ENCODE measurements around the gene IKZF3. TPM values are rescaled to one million over a fixed set of nuclear protein-coding genes. Genes with fewer than 3 reads are reported as not detected.

The IKZF3 gene
- total RNA-seq, 2 experiments from 2014 or later = 33.1 to 39.8 TPM

GRCh38 chr17:39746145-39746461 is 118.0 kb downstream of the IKZF3 start:
- Mint-ChIP-seq H3K27me3 (no peaks in the 10 kb centered on the region), H3K9me3 (no peaks in the 10 kb centered on the region), H3K27ac (no peak overlapping the region), H3K4me1 (peaks cover 2% of the 10 kb centered on the region), H3K4me3 (no peak overlapping the region), H3K36me3 (ENCODE audit: low read depth) (no peaks in the 10 kb centered on the region)
- DNase-seq = no peak
- ChIA-PET CTCF (interaction anchor here (0.6 to 1.6 kb wide), 2 partner anchors 124 to 392 kb away, joined by 3 to 6 read pairs; no protein-coding TSS in a partner anchor), POLR2A (no interaction called here)

GRCh38 chr17:39745335-39746144 is 118.6 kb downstream of the IKZF3 start:
- DNase-seq = no peak
- ChIA-PET POLR2A (no interaction called here), CTCF (interaction anchor here (0.6 to 1.7 kb wide), 2 partner anchors 11 to 392 kb away, joined by 6 to 7 read pairs; no protein-coding TSS in a partner anchor)
- Mint-ChIP-seq H3K27ac (peak overlapping the region; percentile 66), H3K9me3 (no peaks in the 10 kb centered on the region), H3K4me1 (peaks cover 7% of the 10 kb centered on the region), H3K4me3 (no peak overlapping the region), H3K27me3 (no peaks in the 10 kb centered on the region), H3K36me3 (ENCODE audit: low read depth) (no peaks in the 10 kb centered on the region)

- Mint-ChIP-seq H3K27me3 (no peaks in the 10 kb centered on the region), H3K4me3 (no peak overlapping the region), H3K4me1 (peaks cover 14% of the 10 kb centered on the region), H3K36me3 (ENCODE audit: low read depth) (no peaks in the 10 kb centered on the region), H3K9me3 (no peaks in the 10 kb centered on the region), H3K27ac (no peak overlapping the region)
- ChIA-PET CTCF (interaction anchor here (1.7 kb wide), 2 partner anchors 11 to 123 kb away, joined by 5 to 7 read pairs; no protein-coding TSS in a partner anchor), POLR2A (no interaction called here)
- no peak for DNase-seq
Measured at GRCh38 chr17:39744836-39745215, 119.3 kb downstream of the IKZF3 start.

GRCh38 chr17:39744075-39744835 is 119.9 kb downstream of the IKZF3 start:
- no peaks in the 10 kb centered on the region for H3K9me3 Mint-ChIP-seq
- no peaks in the 10 kb centered on the region for H3K27me3 Mint-ChIP-seq
- H3K4me3 Mint-ChIP-seq = no peak overlapping the region
- ChIA-PET POLR2A (no interaction called here), CTCF (interaction anchor here (1.7 kb wide), 2 partner anchors 12 to 123 kb away, joined by 5 to 7 read pairs; no protein-coding TSS in a partner anchor)
- H3K27ac Mint-ChIP-seq = no peak overlapping the region
- H3K36me3 Mint-ChIP-seq (ENCODE audit: low read depth) = no peaks in the 10 kb centered on the region
- peaks cover 19% of the 10 kb centered on the region for H3K4me1 Mint-ChIP-seq
- DNase-seq = no peak

- H3K27ac Mint-ChIP-seq = no peak overlapping the region
- ChIA-PET CTCF (interaction anchor here (1.5 to 1.7 kb wide), 2 partner anchors 10 to 121 kb away, joined by 5 read pairs; no protein-coding TSS in a partner anchor), POLR2A (no interaction called here)
- no peak overlapping the region for H3K4me3 Mint-ChIP-seq
- H3K4me1 Mint-ChIP-seq = peaks cover 29% of the 10 kb centered on the region
- no peaks in the 10 kb centered on the region for H3K9me3 Mint-ChIP-seq
- DNase-seq = no peak
- peaks cover 3% of the 10 kb centered on the region for H3K27me3 Mint-ChIP-seq
- H3K36me3 Mint-ChIP-seq (ENCODE audit: low read depth) = peaks cover 3% of the 10 kb centered on the region
Measured at GRCh38 chr17:39742856-39743436, 121.2 kb downstream of the IKZF3 start.

- Mint-ChIP-seq H3K36me3 (ENCODE audit: low read depth) (peaks cover 3% of the 10 kb centered on the region), H3K27me3 (peaks cover 3% of the 10 kb centered on the region), H3K9me3 (no peaks in the 10 kb centered on the region), H3K27ac (no peak overlapping the region), H3K4me1 (peaks cover 29% of the 10 kb centered on the region), H3K4me3 (no peak overlapping the region)
- ChIA-PET CTCF (interaction anchor here (1.0 to 1.5 kb wide), 2 partner anchors 11 to 12 kb away, joined by 4 to 5 read pairs; partner anchors contain the start of gene MIEN1), POLR2A (no interaction called here)
- DNase-seq = no peak
Measured at GRCh38 chr17:39742126-39742855, 121.8 kb downstream of the IKZF3 start.

GRCh38 chr17:39740357-39741111 is 123.6 kb downstream of the IKZF3 start:
- Mint-ChIP-seq H3K27ac (no peak overlapping the region), H3K4me1 (peaks cover 38% of the 10 kb centered on the region), H3K9me3 (no peaks in the 10 kb centered on the region)

GRCh38 chr17:39739885-39740356 is 124.2 kb downstream of the IKZF3 start:
- CTCF ChIA-PET = interaction anchor here (2.1 kb wide), 1 partner anchor 10 kb away, joined by 9 read pairs; the partner anchor contains the start of gene MIEN1
- POLR2A ChIA-PET = no interaction called here
- H3K4me1 Mint-ChIP-seq = peaks cover 38% of the 10 kb centered on the region

More at GRCh38 chr17:39740357-39741111, 123.6 kb downstream of the IKZF3 start:
- peaks cover 3% of the 10 kb centered on the region for H3K36me3 Mint-ChIP-seq (ENCODE audit: low read depth)
- H3K27me3 Mint-ChIP-seq = peaks cover 6% of the 10 kb centered on the region
- CTCF ChIA-PET = interaction anchor here (2.1 kb wide), 1 partner anchor 10 kb away, joined by 9 read pairs; the partner anchor contains the start of gene MIEN1
- DNase-seq = no peak
- POLR2A ChIA-PET = no interaction called here
- no peak overlapping the region for H3K4me3 Mint-ChIP-seq

GRCh38 chr17:39738983-39739884 is 124.9 kb downstream of the IKZF3 start:
- POLR2A ChIA-PET = no interaction called here
- Mint-ChIP-seq H3K4me3 (no peak overlapping the region), H3K27me3 (peaks cover 6% of the 10 kb centered on the region), H3K9me3 (no peaks in the 10 kb centered on the region), H3K4me1 (peaks cover 38% of the 10 kb centered on the region), H3K36me3 (ENCODE audit: low read depth) (peaks cover 3% of the 10 kb centered on the region), H3K27ac (peak overlapping the region; percentile 68)
- DNase-seq = no peak
- CTCF ChIA-PET = interaction anchor here (2.1 kb wide), 1 partner anchor 9 kb away, joined by 9 read pairs; the partner anchor contains the start of gene MIEN1

More at GRCh38 chr17:39739885-39740356, 124.2 kb downstream of the IKZF3 start:
- Mint-ChIP-seq H3K4me3 (no peak overlapping the region), H3K27me3 (peaks cover 6% of the 10 kb centered on the region), H3K27ac (no peak overlapping the region), H3K36me3 (ENCODE audit: low read depth) (peaks cover 3% of the 10 kb centered on the region), H3K9me3 (no peaks in the 10 kb centered on the region)
- DNase-seq = no peak

- CTCF ChIA-PET = interaction anchor here (2.1 kb wide), 1 partner anchor 8 kb away, joined by 9 read pairs; the partner anchor contains the start of gene MIEN1
- DNase-seq = peak; percentile 46
- H3K4me1 Mint-ChIP-seq = peaks cover 38% of the 10 kb centered on the region
- H3K9me3 Mint-ChIP-seq = no peaks in the 10 kb centered on the region
- peaks cover 6% of the 10 kb centered on the region for H3K27me3 Mint-ChIP-seq
- H3K36me3 Mint-ChIP-seq (ENCODE audit: low read depth) = peaks cover 3% of the 10 kb centered on the region
- POLR2A ChIA-PET = no interaction called here
- peak overlapping the region; percentile 60 for H3K4me3 Mint-ChIP-seq
- peak overlapping the region; percentile 68 for H3K27ac Mint-ChIP-seq
Measured at GRCh38 chr17:39738568-39738901, 125.6 kb downstream of the IKZF3 start.
